Chondrocyte (in vitro differentiated cells): ENCODE data around the gene RAB11FIP2. TPM values are rescaled to one million over a fixed set of nuclear protein-coding genes. Genes with fewer than 3 reads are reported as not detected.

Source experiments
- DNase-seq: peaks from one replicate; pipeline ENCODE4 v3.0.0; 2021; ENCODE audit warnings: mixed read lengths, low spot score
- H3K27ac Mint-ChIP-seq: one replicate; pipeline ENCODE4 v1.8.0; 2021; ENCODE audit warnings: mild to moderate bottlenecking, moderate library complexity, mixed read lengths; ENCODE audit not compliant: unreplicated experiment
- H3K27me3 Mint-ChIP-seq: 2 replicates; pipeline ENCODE4 v1.8.0; 2021; ENCODE audit warnings: low read depth, mixed read lengths
- H3K36me3 Mint-ChIP-seq: 2 replicates; pipeline ENCODE4 v1.8.0; 2021; ENCODE audit warnings: low read depth, mixed read lengths
- H3K4me1 Mint-ChIP-seq: 2 replicates; pipeline ENCODE4 v1.8.0; 2021; ENCODE audit warnings: low read depth, mild to moderate bottlenecking, mixed read lengths
- H3K4me3 Mint-ChIP-seq: one replicate; pipeline ENCODE4 v1.8.0; 2021; ENCODE audit warnings: mild to moderate bottlenecking, moderate library complexity, mixed read lengths; ENCODE audit not compliant: unreplicated experiment
- H3K9me3 Mint-ChIP-seq: 2 replicates; pipeline ENCODE4 v1.8.0; 2021; ENCODE audit warnings: low read depth, mixed read lengths
- total RNA-seq: library from RNA; stranded (reverse); gene quantifications from 3 replicates; pipeline ENCODE4 v1.2.1, GENCODE V29; 2021
- TF ChIP-seq, protein P1 (sequence below): fragments of 200-600 bp; sonication (generic); IDR thresholded peaks from 2 replicates; pipeline ENCODE4 v1.5.0; 2021; ENCODE audit warnings: antibody characterized with exemption, mild to moderate bottlenecking, moderate library complexity

RAB11FIP2 gene
- total RNA-seq, 1 donor from 2014 or later = 20.9 TPM

DNA sequence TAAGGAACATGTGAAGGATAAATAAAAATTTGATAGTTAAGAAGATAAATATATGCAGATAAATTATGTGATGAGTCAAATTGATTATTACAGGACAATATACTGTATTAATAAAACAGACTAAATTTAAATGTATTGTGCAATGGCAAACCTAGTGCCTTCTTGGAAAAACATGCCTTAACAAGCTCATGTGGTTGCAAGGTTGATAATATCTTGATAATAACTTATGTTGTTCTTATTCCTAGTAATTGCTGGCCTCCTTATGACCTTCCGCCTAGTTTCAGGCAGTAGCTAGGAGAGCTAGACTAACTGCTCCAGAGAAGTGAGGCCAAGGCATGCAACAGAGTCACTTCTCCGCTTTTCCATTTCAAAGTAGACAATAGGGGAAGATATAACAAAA lies 7.6 kb upstream of the RAB11FIP2 start:
- DNase-seq = no peak
- H3K9me3 Mint-ChIP-seq = no peaks in the 10 kb centered on the region
- peaks cover 4% of the 10 kb centered on the region for H3K4me1 Mint-ChIP-seq
- H3K27me3 Mint-ChIP-seq = no peaks in the 10 kb centered on the region
- H3K36me3 Mint-ChIP-seq = no peaks in the 10 kb centered on the region
- H3K4me3 Mint-ChIP-seq = no peak overlapping the region
- TF ChIP-seq, protein P1, sequence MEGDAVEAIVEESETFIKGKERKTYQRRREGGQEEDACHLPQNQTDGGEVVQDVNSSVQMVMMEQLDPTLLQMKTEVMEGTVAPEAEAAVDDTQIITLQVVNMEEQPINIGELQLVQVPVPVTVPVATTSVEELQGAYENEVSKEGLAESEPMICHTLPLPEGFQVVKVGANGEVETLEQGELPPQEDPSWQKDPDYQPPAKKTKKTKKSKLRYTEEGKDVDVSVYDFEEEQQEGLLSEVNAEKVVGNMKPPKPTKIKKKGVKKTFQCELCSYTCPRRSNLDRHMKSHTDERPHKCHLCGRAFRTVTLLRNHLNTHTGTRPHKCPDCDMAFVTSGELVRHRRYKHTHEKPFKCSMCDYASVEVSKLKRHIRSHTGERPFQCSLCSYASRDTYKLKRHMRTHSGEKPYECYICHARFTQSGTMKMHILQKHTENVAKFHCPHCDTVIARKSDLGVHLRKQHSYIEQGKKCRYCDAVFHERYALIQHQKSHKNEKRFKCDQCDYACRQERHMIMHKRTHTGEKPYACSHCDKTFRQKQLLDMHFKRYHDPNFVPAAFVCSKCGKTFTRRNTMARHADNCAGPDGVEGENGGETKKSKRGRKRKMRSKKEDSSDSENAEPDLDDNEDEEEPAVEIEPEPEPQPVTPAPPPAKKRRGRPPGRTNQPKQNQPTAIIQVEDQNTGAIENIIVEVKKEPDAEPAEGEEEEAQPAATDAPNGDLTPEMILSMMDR = no peak
- no peak overlapping the region for H3K27ac Mint-ChIP-seq

DNA sequence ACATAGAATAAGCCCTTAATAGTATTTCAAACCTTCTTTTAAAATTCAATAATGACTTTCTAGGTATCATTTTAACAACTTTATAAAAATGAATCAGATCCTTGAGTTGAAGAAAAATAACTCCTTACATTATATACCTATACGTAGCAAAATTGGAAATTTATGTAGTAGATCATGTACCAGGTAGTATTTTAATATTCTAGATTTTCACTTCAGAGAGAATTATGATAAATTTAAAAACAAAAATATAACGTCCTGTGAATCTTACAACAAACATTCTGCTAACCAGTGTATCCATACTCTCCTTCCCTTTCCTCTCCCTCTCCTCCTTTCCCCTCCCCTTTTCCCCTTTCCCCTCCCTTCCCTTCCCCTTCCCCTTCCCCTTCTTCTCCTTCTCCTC lies 6.1 kb upstream of the RAB11FIP2 start:
- Mint-ChIP-seq H3K36me3 (no peaks in the 10 kb centered on the region), H3K9me3 (no peaks in the 10 kb centered on the region), H3K4me3 (no peak overlapping the region), H3K27me3 (no peaks in the 10 kb centered on the region), H3K4me1 (no peaks in the 10 kb centered on the region), H3K27ac (no peak overlapping the region)
- DNase-seq = no peak
- TF ChIP-seq, protein P1 = no peak

DNA sequence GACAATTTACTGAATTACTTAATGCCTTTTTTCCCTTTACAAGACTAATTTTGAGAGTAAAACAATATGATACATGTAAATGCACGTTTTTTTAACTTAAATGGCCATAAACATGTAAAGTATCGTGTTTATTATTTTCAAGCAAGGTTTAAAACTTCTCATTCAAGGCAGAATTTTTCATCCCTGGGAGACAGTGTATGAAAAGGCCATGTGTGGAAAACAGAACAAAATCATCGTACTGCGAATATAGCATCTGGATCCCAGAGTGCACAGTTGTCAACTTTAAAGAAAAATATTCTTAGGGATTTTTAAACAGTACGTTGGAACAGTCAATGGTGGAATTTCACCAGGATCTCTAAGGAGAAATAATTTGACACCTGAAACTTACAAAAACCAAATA lies 1.1 kb upstream of the RAB11FIP2 start:
- peak overlapping the region; percentile 80 for H3K4me3 Mint-ChIP-seq
- peaks cover 22% of the 10 kb centered on the region for H3K4me1 Mint-ChIP-seq
- no peak overlapping the region for H3K27ac Mint-ChIP-seq

DNA sequence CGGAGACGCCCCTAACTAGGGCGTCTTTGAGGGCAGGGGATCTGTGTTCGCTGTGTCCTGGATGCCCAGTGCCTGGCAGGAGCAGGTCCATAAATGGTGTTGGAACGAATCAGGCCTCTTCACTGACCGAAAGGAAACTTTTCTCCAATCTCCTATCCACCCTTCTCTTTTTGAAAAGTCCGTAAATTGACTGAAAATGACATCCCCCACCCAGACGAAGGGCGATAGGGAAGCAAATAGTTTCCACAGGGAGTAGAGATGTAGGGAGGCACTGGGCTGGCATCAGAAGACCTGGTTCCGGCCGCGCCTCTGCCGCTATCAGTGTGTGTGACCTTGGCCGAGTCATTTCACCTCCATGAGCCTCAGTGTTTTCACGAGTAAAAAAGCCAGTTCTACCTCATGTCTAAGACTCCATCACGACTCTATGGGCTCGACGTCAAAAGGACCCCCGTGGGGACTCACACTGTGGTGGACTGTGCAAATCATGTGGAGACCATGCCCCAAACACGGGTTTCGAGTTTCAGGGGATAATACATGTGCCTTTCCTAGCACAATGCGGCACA lies 497 bp upstream of the RAB11FIP2 start:
- H3K4me1 Mint-ChIP-seq = peaks cover 29% of the 10 kb centered on the region
- H3K27ac Mint-ChIP-seq = peak overlapping the region; percentile 59
- H3K27me3 Mint-ChIP-seq = no peaks in the 10 kb centered on the region
- H3K36me3 Mint-ChIP-seq = no peaks in the 10 kb centered on the region
- H3K4me3 Mint-ChIP-seq = peak overlapping the region; percentile 80
- DNase-seq = peak; percentile 48
- TF ChIP-seq, protein P1 = no peak
- no peaks in the 10 kb centered on the region for H3K9me3 Mint-ChIP-seq

More for the DNA sequence above, 1.1 kb upstream of the RAB11FIP2 start:
- TF ChIP-seq, protein P1 = no peak
- Mint-ChIP-seq H3K36me3 (no peaks in the 10 kb centered on the region), H3K27me3 (no peaks in the 10 kb centered on the region), H3K9me3 (no peaks in the 10 kb centered on the region)
- no peak for DNase-seq

DNA sequence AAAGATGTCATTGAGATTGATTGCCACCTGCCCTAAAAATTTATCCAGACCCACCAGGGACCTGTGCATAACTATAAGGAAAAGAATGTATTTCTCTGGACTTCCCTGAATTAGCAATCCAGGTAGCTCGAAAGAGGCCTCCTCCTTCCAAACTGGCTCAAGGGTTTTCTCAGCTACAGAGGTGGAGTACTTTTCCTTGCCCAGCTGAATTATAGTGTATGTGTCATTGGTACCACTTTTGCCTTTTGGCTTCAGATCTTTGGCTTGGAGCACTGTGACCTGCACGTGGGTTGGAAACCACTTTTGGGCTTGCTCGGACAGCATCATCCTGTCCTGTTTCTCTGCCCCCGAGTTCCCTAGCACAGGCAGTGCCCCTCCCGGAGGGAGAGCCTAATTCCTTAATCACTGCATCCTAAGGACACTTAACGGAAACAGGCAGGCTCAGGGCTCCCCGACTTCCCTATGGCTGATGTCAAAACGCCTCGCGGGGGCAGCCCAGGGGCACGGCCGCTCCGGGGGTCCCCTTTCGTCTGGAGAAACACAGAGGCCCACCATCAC lies 825 bp downstream of the RAB11FIP2 start:
- Mint-ChIP-seq H3K36me3 (no peaks in the 10 kb centered on the region), H3K27me3 (no peaks in the 10 kb centered on the region), H3K9me3 (no peaks in the 10 kb centered on the region), H3K4me1 (peaks cover 42% of the 10 kb centered on the region), H3K27ac (peak overlapping the region; percentile 92), H3K4me3 (peak overlapping the region; percentile 80)
- TF ChIP-seq, protein P1 = no peak
- DNase-seq = peak; percentile 72
